Caco-2 (cell line): ENCODE data around the gene SYN1. TPM values are rescaled to one million over a fixed set of nuclear protein-coding genes. Genes with fewer than 3 reads are reported as not detected.

Source experiments
- BruUV-seq: library from RNA; stranded (reverse); fragments of 400-500 nt; replicated peaks from 2 replicates; lab custom pipeline; 2021; lab: Mats Ljungman, UMichigan
- CTCF ChIA-PET: fragments of 300-600 bp; sonication (Branson Sonifier 250); formaldehyde crosslinking; loops from one replicate; lab custom pipeline; 2022; ENCODE audit warnings: antibody characterized with exemption; lab: Charles Lee
- POLR2A ChIA-PET: fragments of 300-600 bp; sonication (Branson Sonifier 250); formaldehyde crosslinking; loops from one replicate; lab custom pipeline; 2022; ENCODE audit warnings: antibody characterized with exemption; lab: Charles Lee
- DNase-seq, 2 experiments: peaks; one replicate each; pipeline versions ENCODE4 v3.0.0 to v3.0.0-alpha.2; 2020 to 2022
- H3K27me3 ChIP-seq: replicated peaks from 2 replicates; pipeline ENCODE4 v1.6.0; 2011; ENCODE audit warnings: low read length; ENCODE audit not compliant: control insufficient read depth, insufficient read depth
- H3K36me3 ChIP-seq: 2 replicates; pipeline ENCODE4 v1.5.1; 2011; ENCODE audit warnings: low read length; ENCODE audit not compliant: control insufficient read depth, insufficient read depth
- H3K4me1 ChIP-seq: fragments of 250-450 bp; sonication (Bioruptor Pico); 2 replicates; pipeline ENCODE4 v1.5.1; 2020; ENCODE audit warnings: mild to moderate bottlenecking
- H3K4me3 ChIP-seq: 2 replicates; pipeline ENCODE4 v1.5.1; 2011; ENCODE audit warnings: low read depth, mild to moderate bottlenecking, control low read depth, low read length
- H3K9me3 ChIP-seq: fragments of 250-450 bp; sonication (Bioruptor Pico); 2 replicates; pipeline ENCODE4 v1.5.1; 2020; ENCODE audit warnings: mild to moderate bottlenecking, moderate library complexity
- H3K27ac Mint-ChIP-seq: one replicate; pipeline ENCODE4 v1.8.0; 2022; ENCODE audit warnings: mixed read lengths; ENCODE audit not compliant: unreplicated experiment
- H3K27me3 Mint-ChIP-seq: one replicate; pipeline ENCODE4 v1.8.0; 2022; ENCODE audit warnings: mixed read lengths; ENCODE audit not compliant: insufficient read depth, unreplicated experiment
- H3K36me3 Mint-ChIP-seq: one replicate; pipeline ENCODE4 v1.8.0; 2022; ENCODE audit warnings: mild to moderate bottlenecking, mixed read lengths; ENCODE audit not compliant: insufficient read depth, unreplicated experiment
- H3K4me1 Mint-ChIP-seq: one replicate; pipeline ENCODE4 v1.8.0; 2022; ENCODE audit warnings: low read depth, mixed read lengths; ENCODE audit not compliant: unreplicated experiment
- H3K4me3 Mint-ChIP-seq: one replicate; pipeline ENCODE4 v1.8.0; 2022; ENCODE audit warnings: mild to moderate bottlenecking, moderate library complexity, mixed read lengths; ENCODE audit not compliant: unreplicated experiment
- H3K9me3 Mint-ChIP-seq: one replicate; pipeline ENCODE4 v1.8.0; 2022; ENCODE audit warnings: mixed read lengths; ENCODE audit not compliant: unreplicated experiment
- CTCF ChIP-seq, 2 experiments: fragments of 200-600 bp in 1 of 2; IDR thresholded peaks; 1 replicate in 1 of 2; 2 replicates in 1 of 2; pipeline versions ENCODE4 v1.5.1 to v1.8.0; 2011 to 2022; ENCODE audit warnings: antibody characterized with exemption in 1 of 2, control low read depth in 1 of 2, inconsistent platforms in 1 of 2, low read depth in 1 of 2, low read length in 1 of 2, mild to moderate bottlenecking in 1 of 2, moderate library complexity in 1 of 2; ENCODE audit not compliant: insufficient read depth in 1 of 2, severe bottlenecking in 1 of 2, unreplicated experiment in 1 of 2
- intact Hi-C: fragments of 100-400 bp; cut with micrococcal nuclease; formaldehyde crosslinking; loops from one replicate; pipeline ENCODE4 v1.10.0; 2022; ENCODE audit not compliant: unreplicated experiment
- total RNA-seq: library from RNA; stranded (reverse); gene quantifications from 2 replicates; pipeline ENCODE4 v1.2.3, GENCODE V29; 2022

The SYN1 gene
- total RNA-seq, 1 experiment from 2014 or later, result not detected

- H3K4me1 ChIP-seq, result no peaks in the 10 kb centered on the region
- BruUV-seq, result no TSS peak
- H3K9me3 ChIP-seq, result no peaks in the 10 kb centered on the region
- Mint-ChIP-seq H3K4me3 (no peak overlapping the region), H3K9me3 (no peaks in the 10 kb centered on the region), H3K36me3 (no peaks in the 10 kb centered on the region), H3K4me1 (no peaks in the 10 kb centered on the region), H3K27ac (no peak overlapping the region), H3K27me3 (no peaks in the 10 kb centered on the region)
- no peak for DNase-seq
- TF ChIP-seq CTCF (IDR thresholded peaks at IDR 0.05; ENCODE audit: insufficient read depth in 1 of 2, low read depth in 1 of 2, low read length in 1 of 2, severe bottlenecking in 1 of 2, unreplicated experiment in 1 of 2), result no peak
- no peak overlapping the region for H3K4me3 ChIP-seq
- POLR2A ChIA-PET, result no interaction called here
- H3K27me3 ChIP-seq, result no peaks in the 10 kb centered on the region
- intact Hi-C loops, result no loop called here
- CTCF ChIA-PET, result no interaction called here
- H3K36me3 ChIP-seq, result no peaks in the 10 kb centered on the region
These were observed 7.7 kb downstream of the SYN1 start for GRCh38 chrX:47611926-47612325.

GRCh38 chrX:47611489-47611888, 8.2 kb downstream of the SYN1 start:
- Histone ChIP-seq H3K9me3 (no peaks in the 10 kb centered on the region), H3K4me3 (no peak overlapping the region), H3K4me1 (no peaks in the 10 kb centered on the region), H3K27me3 (no peaks in the 10 kb centered on the region), H3K36me3 (no peaks in the 10 kb centered on the region)
- intact Hi-C loops, result no loop called here
- Mint-ChIP-seq H3K36me3 (no peaks in the 10 kb centered on the region), H3K27me3 (no peaks in the 10 kb centered on the region), H3K4me3 (no peak overlapping the region), H3K4me1 (no peaks in the 10 kb centered on the region), H3K9me3 (no peaks in the 10 kb centered on the region), H3K27ac (no peak overlapping the region)
- no TSS peak for BruUV-seq
- ChIA-PET POLR2A (no interaction called here), CTCF (no interaction called here)
- TF ChIP-seq CTCF (IDR thresholded peaks at IDR 0.05; ENCODE audit: insufficient read depth in 1 of 2, low read depth in 1 of 2, low read length in 1 of 2, severe bottlenecking in 1 of 2, unreplicated experiment in 1 of 2), result no peak
- DNase-seq, result no peak

- POLR2A ChIA-PET, result no interaction called here
- H3K27me3 ChIP-seq, result no peaks in the 10 kb centered on the region
- no peaks in the 10 kb centered on the region for H3K36me3 ChIP-seq
- Mint-ChIP-seq H3K4me1 (no peaks in the 10 kb centered on the region), H3K36me3 (no peaks in the 10 kb centered on the region), H3K4me3 (no peak overlapping the region), H3K27me3 (no peaks in the 10 kb centered on the region), H3K27ac (no peak overlapping the region), H3K9me3 (no peaks in the 10 kb centered on the region)
- intact Hi-C loops, result no loop called here
- H3K9me3 ChIP-seq, result no peaks in the 10 kb centered on the region
- no peaks in the 10 kb centered on the region for H3K4me1 ChIP-seq
- H3K4me3 ChIP-seq, result no peak overlapping the region
- CTCF ChIA-PET, result no interaction called here
- no TSS peak for BruUV-seq
- TF ChIP-seq CTCF (IDR thresholded peaks at IDR 0.05; ENCODE audit: insufficient read depth in 1 of 2, low read depth in 1 of 2, low read length in 1 of 2, severe bottlenecking in 1 of 2, unreplicated experiment in 1 of 2), result no peak
- no peak for DNase-seq
These were observed 9.1 kb downstream of the SYN1 start for GRCh38 chrX:47610511-47610910.
